Loucy (cell line): Measurements from ENCODE around the gene PPP1R26.
"Not testable (repeated sequence)": the region's sequence is repeated elsewhere in the genome, so short reads cannot be mapped to it uniquely, and the experiment has no call there.

ENCODE experiments used
- H2AFZ ChIP-seq: fragments of 200-600 bp; sonication (generic); 2 replicates; pipeline ENCODE4 v1.6.0; 2016; ENCODE audit warnings: antibody characterized with exemption, mild to moderate bottlenecking, low read length, moderate library complexity
- H3F3A ChIP-seq: fragments of 200-600 bp; 2 replicates; pipeline ENCODE4 v1.6.0; 2016; ENCODE audit warnings: antibody characterized with exemption, low read depth, mild to moderate bottlenecking
- H3K27me3 ChIP-seq: fragments of 200-600 bp; sonication (generic); 2 replicates; pipeline ENCODE4 v1.6.1; 2014; ENCODE audit warnings: low read length, mild to moderate bottlenecking; ENCODE audit not compliant: insufficient read depth, poor library complexity, severe bottlenecking
- H3K36me3 ChIP-seq: fragments of 200-600 bp; sonication (generic); 2 replicates; pipeline ENCODE4 v1.6.1; 2016; ENCODE audit warnings: low read length; ENCODE audit not compliant: insufficient read depth
- H3K4me1 ChIP-seq: fragments of 200-600 bp; sonication (generic); 2 replicates; pipeline ENCODE4 v1.5.1; 2014; ENCODE audit warnings: low read length, mild to moderate bottlenecking; ENCODE audit not compliant: insufficient read depth, poor library complexity, severe bottlenecking
- H3K4me2 ChIP-seq: fragments of 200-600 bp; sonication (generic); 2 replicates; pipeline ENCODE4 v1.6.0; 2014; ENCODE audit warnings: antibody characterized with exemption, low read length, low read depth, mild to moderate bottlenecking; ENCODE audit not compliant: poor library complexity, severe bottlenecking
- H3K4me3 ChIP-seq: fragments of 200-600 bp; sonication (generic); 2 replicates; pipeline ENCODE4 v1.5.1; 2014; ENCODE audit warnings: low read length, mild to moderate bottlenecking, mixed read lengths; ENCODE audit not compliant: poor library complexity, severe bottlenecking
- H3K79me2 ChIP-seq: fragments of 200-600 bp; sonication (generic); 2 replicates; pipeline ENCODE4 v1.6.1; 2014; ENCODE audit warnings: low read length; ENCODE audit not compliant: insufficient read depth
- H3K9ac ChIP-seq: fragments of 200-600 bp; sonication (generic); 2 replicates; pipeline ENCODE4 v1.6.0; 2014; ENCODE audit warnings: mild to moderate bottlenecking, low read depth, low read length, moderate library complexity; ENCODE audit not compliant: poor library complexity, severe bottlenecking
- H3K9me2 ChIP-seq: fragments of 200-600 bp; sonication (generic); replicated peaks from 2 replicates; pipeline ENCODE4 v1.6.1; 2016; ENCODE audit warnings: low read depth, low read length, mixed read lengths
- H3K9me3 ChIP-seq: fragments of 200-600 bp; sonication (generic); 2 replicates; pipeline ENCODE4 v1.6.1; 2014; ENCODE audit warnings: mild to moderate bottlenecking, antibody characterized with exemption, low read length, low read depth; ENCODE audit not compliant: insufficient read depth
- H4K20me1 ChIP-seq: fragments of 200-600 bp; sonication (generic); 2 replicates; pipeline ENCODE4 v1.6.0; 2014; ENCODE audit warnings: antibody characterized with exemption, low read length, mild to moderate bottlenecking; ENCODE audit not compliant: insufficient read depth, poor library complexity, severe bottlenecking
- EZH2phosphoT487 ChIP-seq: fragments of 200-600 bp; IDR thresholded peaks from 2 replicates; pipeline ENCODE4 v1.6.1; 2018; ENCODE audit warnings: antibody characterized with exemption, mild to moderate bottlenecking, moderate library complexity, borderline replicate concordance
- TF ChIP-seq, protein P1 (sequence below): fragments of 200-600 bp; sonication (generic); conservative IDR thresholded peaks from 2 replicates; pipeline ENCODE4 v1.5.1; 2014; ENCODE audit warnings: mild to moderate bottlenecking, antibody characterized with exemption, low read length

The PPP1R26 gene

DNA sequence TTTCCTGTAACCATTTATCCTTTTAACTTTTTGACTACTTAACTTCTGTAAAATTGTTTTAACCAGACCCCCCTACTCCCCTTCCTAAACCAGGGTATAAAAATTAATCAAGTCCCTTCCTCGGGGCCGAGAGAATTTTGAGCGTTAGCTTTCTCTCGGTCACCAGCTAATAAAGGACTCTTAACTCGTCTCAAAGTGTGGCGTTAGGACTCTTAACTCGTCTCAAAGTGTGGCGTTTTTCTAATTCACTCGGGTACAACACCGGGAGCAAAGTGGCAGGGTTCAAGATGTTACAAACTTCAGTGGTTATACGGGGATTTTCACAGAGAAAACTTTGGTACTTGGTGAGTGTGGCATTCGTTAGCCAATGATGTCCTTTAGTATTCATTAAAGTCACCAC lies 39.7 kb upstream of the PPP1R26 start:
- Histone ChIP-seq H3K9me2 (no peaks in the 10 kb centered on the region), H2AFZ (no peak overlapping the region), H3K4me3 (no peak overlapping the region), H3K79me2 (no peaks in the 10 kb centered on the region), H3K27me3 (no peaks in the 10 kb centered on the region), H3F3A (no peaks in the 10 kb centered on the region), H3K4me2 (no peak overlapping the region), H3K4me1 (no peaks in the 10 kb centered on the region), H3K9ac (no peak overlapping the region), H3K36me3 (no peaks in the 10 kb centered on the region), H3K9me3 (no peaks in the 10 kb centered on the region; the same call in 1 of the 2 replicates), H4K20me1 (no peaks in the 10 kb centered on the region)
- TF ChIP-seq, protein P1, sequence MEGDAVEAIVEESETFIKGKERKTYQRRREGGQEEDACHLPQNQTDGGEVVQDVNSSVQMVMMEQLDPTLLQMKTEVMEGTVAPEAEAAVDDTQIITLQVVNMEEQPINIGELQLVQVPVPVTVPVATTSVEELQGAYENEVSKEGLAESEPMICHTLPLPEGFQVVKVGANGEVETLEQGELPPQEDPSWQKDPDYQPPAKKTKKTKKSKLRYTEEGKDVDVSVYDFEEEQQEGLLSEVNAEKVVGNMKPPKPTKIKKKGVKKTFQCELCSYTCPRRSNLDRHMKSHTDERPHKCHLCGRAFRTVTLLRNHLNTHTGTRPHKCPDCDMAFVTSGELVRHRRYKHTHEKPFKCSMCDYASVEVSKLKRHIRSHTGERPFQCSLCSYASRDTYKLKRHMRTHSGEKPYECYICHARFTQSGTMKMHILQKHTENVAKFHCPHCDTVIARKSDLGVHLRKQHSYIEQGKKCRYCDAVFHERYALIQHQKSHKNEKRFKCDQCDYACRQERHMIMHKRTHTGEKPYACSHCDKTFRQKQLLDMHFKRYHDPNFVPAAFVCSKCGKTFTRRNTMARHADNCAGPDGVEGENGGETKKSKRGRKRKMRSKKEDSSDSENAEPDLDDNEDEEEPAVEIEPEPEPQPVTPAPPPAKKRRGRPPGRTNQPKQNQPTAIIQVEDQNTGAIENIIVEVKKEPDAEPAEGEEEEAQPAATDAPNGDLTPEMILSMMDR = no peak

DNA sequence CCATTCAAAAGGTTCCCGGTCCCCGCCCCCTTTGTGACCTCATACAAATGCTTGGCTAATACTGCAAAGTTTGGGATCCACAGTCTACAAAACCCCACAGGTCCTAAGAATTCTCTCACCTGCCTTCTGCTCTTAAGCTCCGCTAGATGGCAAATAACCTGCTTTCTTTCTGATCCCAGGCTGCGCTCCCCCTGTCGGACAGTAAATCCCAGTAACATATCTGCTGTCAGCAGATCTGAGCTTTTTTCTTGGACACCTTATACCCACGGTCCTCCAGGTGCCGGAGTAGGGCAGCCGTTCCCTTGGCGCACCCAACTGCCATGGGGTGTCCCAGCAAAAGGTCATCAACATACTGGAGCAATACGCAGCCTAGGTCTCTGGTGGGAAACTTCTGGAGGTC lies 39.0 kb upstream of the PPP1R26 start:
- Histone ChIP-seq H3K4me1 (no peaks in the 10 kb centered on the region), H4K20me1 (no peaks in the 10 kb centered on the region), H3F3A (no peaks in the 10 kb centered on the region), H3K36me3 (no peaks in the 10 kb centered on the region), H3K27me3 (no peaks in the 10 kb centered on the region), H3K9me2 (no peaks in the 10 kb centered on the region), H3K9me3 (no peaks in the 10 kb centered on the region; the same call in 1 of the 2 replicates), H2AFZ (no peak overlapping the region), H3K4me3 (no peak overlapping the region), H3K9ac (no peak overlapping the region), H3K4me2 (no peak overlapping the region), H3K79me2 (no peaks in the 10 kb centered on the region)
- TF ChIP-seq, protein P1 = no peak
- no peak for TF ChIP-seq EZH2phosphoT487

GRCh38 chr9:135441105-135442071 lies 38.2 kb upstream of the PPP1R26 start:
- not testable (repeated sequence) for H4K20me1 ChIP-seq, H3K36me3 ChIP-seq, H3K9me3 ChIP-seq, H3K9ac ChIP-seq, H3K27me3 ChIP-seq, H3K4me3 ChIP-seq, H3K4me1 ChIP-seq, H3F3A ChIP-seq, H3K79me2 ChIP-seq, H3K9me2 ChIP-seq, H3K4me2 ChIP-seq, H2AFZ ChIP-seq

GRCh38 chr9:135442075-135442474 lies 37.5 kb upstream of the PPP1R26 start:
- H3K4me1 ChIP-seq = no peaks in the 10 kb centered on the region
- no peaks in the 10 kb centered on the region for H4K20me1 ChIP-seq
- no peaks in the 10 kb centered on the region for H3K9me2 ChIP-seq
- no peaks in the 10 kb centered on the region for H3K36me3 ChIP-seq
- no peak overlapping the region for H3K4me3 ChIP-seq
- H2AFZ ChIP-seq = no peak overlapping the region
- H3K9ac ChIP-seq = no peak overlapping the region
- H3K27me3 ChIP-seq = no peaks in the 10 kb centered on the region
- TF ChIP-seq, protein P1 = no peak
- TF ChIP-seq EZH2phosphoT487 = no peak
- H3K9me3 ChIP-seq = no peaks in the 10 kb centered on the region; the same call in 1 of the 2 replicates
- no peaks in the 10 kb centered on the region for H3F3A ChIP-seq
- H3K4me2 ChIP-seq = no peak overlapping the region
- no peaks in the 10 kb centered on the region for H3K79me2 ChIP-seq
